ENCODE data around the gene LPAR2.
"Not testable (repeated sequence)": the region's sequence is repeated elsewhere in the genome, so short reads cannot be mapped to it uniquely, and the experiment has no call there.

The LPAR2 gene

DNA sequence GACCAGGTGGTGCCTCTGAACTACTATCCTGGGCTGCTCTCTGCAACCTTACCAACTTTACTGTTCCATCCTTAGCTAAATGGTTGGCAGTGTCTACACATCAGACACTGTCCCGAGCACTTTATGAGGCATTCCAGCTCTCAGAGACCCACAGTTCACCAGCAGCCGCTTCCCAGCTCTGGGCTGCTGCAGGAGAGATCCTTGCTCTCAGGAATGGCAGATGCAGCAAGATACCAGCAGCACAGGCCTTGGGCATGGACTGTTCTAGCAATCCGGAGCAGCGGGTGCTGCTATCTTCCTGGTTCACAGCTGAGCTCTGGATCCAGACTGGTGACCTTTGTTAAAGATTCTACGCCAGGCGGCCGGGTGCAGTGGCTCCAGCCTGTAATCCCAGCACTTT lies 3.3 kb upstream of the LPAR2 start:
- DNase-seq (ENCODE audit: low spot score), result no peak

DNA sequence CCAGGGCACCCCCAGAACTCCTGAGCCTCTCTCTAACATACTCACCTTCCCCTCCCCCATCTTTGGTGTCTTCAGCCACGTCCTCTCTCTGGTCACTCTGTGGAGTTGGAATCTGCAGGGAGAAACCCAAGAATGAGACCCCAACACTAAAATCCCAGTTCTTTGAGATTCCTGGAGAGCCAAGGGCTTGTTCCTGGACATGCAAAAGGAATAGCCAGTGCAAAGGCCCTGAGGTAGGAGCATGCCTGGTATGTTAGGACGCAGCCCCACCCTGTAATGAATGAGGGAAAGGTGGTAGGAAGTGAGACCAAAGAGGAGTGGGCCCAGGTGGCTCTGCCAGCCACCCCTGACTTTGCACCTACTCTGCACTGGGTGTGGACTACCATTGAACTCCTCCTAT lies 2.4 kb upstream of the LPAR2 start:
- DNase-seq (ENCODE audit: low spot score), result no peak

DNA sequence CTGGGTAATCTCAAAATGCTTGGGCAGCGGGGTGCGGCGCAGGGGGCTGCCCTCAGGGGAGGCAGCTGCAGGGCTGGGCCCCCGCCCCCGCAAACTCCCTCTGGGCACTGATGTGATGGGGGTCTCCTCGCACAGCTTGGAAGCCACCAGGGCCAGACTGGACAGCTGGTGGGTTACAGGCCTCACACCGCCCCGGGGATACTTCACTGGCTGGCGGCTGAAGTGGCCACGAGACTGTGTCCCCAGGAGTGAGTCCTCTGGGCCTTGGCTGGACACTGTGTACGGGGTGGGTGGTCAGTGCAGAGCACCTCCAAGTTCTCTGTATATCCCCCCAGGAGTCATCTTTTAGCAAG lies 2.0 kb upstream of the LPAR2 start:
- no peak for DNase-seq (ENCODE audit: low spot score)

DNA sequence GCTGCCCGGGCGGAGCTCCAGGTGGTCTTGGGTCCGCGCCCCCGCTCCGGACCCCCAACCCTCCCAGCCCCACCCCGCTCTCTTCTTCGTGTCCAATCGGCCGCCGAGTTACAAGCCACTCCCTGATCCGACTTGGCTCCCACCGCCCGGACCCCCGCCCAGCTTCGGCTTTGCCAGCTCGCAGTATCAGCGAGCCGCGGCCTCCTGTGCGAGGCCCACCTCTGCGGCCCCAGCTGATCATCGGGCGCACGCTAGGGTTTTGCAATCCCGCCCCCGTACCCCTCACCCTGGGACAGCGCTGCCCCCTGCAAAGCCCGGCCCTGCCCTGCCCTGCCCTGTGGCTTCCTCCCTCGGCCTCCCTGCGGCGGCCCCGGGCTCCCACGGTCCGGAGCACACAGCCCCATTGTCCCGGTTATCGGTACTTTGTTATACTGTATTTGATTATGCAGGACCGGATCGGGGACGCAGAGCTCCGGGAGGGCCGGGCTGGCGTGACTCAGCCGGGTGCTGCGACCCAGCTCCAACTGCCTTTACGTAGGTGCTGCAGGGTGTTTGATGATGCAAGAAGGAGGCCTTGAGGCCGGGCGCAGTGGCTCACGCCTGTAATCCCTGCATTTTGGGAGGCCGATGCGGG lies 598 bp upstream of the LPAR2 start:
- DNase-seq (ENCODE audit: low spot score), result no peak

DNA sequence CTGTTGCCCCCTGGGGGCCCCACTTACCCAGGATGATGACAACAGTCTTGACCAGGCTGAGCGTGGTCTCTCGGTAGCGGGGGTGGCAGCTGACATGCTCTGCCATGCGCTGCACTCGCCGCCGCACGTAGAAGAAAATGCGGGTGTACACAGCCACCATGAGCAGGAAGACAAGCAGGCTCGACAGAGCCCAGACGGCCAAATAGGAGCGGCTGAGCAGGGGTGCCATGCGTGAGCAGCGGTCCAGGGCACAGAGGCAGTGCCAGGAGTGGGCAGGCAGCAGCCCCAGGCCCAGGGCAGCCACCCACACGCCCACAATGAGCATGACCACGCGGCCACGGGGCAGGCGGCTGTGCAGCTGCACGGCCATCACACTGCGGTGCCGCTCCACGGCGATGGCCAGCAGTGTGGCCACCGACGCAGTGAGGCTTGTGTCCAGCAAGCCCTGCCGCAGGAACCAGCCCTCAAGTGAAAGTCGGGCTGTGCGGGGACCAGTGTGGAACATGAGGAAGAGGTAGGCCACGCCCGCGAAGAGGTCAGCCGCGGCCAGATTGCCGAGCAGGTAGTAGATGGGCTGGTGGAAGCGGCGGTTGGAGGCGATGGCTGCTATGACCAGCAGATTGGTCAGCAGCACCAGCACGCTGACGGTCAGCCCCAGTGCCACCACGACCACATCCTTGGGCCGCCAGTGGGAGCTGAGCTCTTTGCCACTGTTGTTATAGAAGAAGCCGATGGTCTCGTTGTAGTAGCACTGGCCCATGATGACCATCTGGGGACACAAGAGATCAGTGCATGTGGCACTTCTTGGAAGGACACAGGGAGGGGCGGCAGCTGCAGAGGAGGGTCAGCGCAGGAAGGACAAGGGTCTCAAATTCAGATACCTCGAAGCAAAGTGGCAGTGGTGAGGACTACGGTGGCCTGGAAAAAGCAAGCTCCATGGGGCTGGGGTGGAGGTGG lies 1.2 kb downstream of the LPAR2 start:
- DNase-seq (ENCODE audit: low spot score), result no peak

DNA sequence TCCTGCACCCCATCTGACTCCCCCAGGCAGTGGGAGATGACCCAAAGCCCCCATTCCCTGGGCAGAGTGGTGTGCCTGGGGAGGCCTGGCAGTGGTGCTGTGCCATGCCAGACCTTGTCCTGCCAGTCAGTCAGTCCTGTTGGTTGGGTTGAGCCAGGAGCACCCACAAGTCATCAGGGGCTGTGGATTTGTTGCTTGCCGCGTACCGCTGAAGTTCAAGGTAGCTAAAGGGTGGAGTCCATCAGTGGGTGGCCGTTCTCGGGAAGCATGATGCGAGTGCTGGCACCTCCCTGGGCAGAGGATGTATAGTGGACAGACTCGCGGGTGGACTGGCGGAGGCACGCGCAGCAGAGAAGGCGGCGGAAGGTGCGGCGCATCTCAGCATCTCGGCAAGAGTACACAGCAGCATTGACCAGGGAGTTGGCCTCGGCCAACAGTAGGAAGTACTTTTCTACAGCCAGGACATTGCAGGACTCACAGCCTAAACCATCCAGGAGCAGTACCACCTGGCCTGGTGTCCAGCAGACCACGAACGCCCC lies 3.9 kb downstream of the LPAR2 start:
- DNase-seq (ENCODE audit: low spot score), result no peak

DNA sequence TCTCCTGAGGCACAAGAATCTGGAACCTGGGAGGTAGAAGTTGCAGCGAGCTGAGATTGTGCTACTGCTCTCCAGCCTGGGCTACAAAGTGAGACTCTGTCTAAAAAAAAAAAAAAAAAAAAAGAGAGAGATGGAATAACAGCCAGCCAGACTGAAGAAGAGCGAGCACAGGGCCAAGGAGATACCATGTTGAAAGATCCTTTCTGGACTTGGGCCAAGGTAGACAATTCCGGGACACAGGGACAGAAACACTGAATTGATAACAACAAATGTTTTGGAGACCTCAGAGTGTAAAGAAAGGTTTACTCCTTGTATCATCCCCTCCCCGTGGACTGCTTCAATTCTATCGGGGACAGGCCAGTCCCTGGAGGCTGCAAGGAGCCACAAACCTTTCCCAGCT lies 4.6 kb downstream of the LPAR2 start:
- DNase-seq (ENCODE audit: low spot score), result no peak

DNA sequence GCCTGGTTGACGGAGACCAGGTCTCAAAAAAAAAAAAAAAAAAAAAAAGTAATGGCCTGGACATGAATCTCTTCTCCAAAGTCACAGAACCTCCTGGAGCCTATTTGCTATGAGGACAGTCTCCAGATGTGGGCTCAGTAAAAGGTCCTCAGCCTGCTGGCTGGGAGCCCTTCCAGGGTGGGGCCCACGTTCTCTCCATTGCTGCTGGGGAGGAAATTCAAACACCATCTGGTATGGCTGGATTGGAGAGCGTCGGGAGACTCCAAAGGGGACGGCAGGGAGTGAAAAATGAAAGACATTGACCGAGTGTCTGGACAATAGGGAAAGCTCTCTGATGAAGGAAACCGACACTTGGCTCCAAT lies 8.2 kb downstream of the LPAR2 start:
- DNase-seq (ENCODE audit: low spot score), result no peak

DNA sequence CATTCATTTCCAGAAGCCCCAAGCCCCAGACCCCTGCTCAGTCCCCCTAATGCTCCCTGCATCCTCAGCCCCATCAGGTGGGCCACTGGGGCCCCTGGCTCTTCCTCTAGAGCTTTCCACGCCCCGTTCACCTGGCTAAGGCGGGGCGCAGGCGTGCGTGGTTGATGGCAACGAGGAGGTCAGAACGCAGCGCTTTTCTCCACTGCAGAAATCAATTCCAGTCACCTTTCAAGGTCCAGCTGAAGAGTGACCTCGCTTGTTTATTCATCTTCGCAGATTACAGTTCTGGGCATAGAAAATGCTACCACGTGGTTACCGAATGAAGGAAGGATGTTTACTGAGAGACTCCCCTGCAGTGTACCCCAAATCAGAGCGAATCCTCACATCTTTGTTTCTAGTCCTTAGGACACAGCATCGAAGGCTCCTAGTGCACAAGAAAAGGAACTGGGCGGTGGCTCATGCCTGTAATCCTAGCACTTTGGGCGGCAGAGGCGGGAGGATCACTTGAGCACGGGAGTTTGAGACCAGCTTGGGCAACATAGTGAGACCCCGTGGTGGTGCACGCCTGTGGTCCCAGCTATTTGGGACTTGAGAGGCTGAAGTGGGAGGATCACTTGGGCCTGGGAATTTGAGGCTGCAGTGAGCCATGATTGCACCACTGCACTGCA lies 8.7 kb downstream of the LPAR2 start:
- DNase-seq (ENCODE audit: low spot score), result no peak

DNA sequence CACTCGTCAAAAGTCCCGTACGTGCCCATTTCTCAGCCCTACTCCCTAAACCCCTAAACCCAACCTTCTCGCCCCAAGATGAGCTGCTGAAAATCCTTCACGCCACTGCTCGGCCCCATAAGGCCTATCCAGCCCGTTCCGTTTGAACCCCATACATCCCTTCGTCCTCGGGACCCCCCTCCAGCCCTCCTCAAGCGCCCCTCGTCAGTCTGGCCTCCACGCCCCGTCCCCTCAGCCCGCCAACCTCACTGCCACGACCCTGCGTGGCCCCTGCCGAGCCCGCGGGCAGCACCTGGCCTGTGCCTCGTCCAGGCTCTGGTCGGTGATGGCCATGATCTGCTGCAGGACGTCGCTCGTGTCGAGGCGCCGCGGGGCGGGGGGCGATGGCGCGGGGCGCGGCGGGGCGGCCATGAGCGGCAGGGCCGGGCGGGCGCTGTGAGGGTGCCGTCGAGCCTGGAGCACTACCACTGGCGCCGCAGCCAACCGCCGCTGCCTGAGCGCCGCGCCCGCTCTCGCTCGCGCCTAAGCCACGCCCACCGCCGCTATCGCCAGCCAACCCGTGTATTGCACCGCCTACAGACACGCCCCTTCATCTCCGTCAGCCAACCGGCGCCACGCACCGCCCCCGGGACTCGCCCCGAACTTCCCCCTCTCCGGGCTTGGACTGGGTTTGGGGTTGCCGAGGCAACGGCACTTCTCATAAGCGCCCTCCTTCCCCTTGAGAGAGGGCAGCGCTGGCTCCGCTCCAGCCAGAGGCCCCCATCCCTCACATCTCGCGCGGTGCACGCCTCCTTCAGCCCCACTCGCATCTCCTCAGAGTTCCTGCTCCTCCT lies 9.6 kb downstream of the LPAR2 start, which contains the start of gene PBX4:
PBX4 (minus strand) TSS at position 469 of the 833 bp plus-strand sequence; CDS start at position 411, 58 bp downstream.
- DNase-seq (ENCODE audit: low spot score), result peak; percentile 54

DNA sequence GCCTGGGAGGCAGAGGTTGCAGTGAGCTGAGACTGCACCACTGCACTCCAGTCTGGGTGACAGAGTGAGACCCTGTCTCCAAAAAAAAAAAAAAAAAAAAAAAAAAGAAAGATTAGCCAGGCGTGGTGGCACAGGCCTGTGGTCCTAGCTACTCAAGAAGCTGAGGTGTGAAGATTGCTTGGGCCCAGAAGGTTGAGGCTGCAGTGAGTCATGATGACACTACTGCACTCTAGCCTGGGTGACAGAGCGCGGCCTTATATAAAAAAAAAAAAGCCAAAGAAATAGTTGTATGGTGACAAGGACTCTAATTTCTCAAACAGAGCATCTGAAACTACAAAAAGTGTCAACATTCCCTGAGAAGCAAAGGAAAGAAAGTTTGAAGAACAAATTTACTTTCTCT lies 12.9 kb downstream of the LPAR2 start:
- DNase-seq (ENCODE audit: low spot score), result no peak

DNA sequence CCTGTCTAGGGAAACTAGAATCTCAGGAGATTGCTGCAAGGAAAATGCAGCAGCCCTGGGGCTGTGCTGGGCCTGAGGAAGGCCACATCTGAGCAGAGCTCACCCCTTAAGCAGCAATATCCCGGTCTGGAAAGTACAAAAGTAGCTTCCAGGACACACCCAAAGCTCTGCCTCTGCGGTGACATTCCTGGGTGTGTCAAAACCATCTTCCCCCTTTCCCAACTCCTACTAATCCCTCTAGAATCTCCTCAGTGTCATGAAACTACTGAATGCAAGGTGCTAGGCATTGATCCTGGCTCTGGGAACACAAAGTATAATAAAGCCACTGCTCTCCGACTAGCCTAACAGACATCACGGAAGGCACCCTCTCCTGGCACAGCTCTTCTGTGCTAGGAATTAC lies 14.5 kb downstream of the LPAR2 start:
- no peak for DNase-seq (ENCODE audit: low spot score)

DNA sequence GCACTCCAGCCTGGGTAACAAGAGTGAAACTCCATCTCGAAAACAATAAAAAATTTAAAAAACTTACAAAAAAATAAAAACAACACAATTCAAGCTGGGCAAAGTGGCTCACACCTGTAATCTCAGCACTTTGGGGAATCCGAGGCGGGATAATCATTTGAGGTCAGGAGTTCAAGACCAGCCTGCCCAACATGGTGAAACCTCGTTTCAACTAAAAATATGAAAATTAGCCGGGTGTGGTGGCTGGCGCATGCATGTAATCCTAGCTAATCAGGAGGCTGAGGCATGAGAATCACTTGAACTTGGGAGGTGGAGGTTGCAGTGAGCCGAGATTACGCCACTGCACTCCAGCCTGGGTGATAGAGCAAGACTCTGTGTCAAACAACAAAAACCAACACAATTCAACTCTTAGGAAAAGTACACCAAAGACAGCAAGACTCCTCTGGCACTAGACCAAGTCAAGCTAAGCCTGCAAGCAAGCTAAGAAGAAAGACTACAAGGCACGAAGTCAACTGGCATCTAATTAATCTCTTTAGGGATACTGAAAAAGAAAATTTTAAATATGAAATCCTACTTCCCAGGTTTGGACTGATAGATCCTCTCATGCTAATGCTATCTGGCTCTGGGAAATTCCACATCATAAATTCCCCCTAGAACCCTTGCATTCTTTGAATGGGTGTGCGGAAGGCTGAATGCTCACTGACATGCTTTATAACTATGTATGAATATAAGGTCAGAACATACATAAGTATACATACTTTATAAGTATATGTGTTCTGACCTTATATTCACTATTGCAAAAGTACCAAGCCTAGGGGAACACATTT lies 17.4 kb downstream of the LPAR2 start:
- DNase-seq (ENCODE audit: low spot score), result no peak

DNA sequence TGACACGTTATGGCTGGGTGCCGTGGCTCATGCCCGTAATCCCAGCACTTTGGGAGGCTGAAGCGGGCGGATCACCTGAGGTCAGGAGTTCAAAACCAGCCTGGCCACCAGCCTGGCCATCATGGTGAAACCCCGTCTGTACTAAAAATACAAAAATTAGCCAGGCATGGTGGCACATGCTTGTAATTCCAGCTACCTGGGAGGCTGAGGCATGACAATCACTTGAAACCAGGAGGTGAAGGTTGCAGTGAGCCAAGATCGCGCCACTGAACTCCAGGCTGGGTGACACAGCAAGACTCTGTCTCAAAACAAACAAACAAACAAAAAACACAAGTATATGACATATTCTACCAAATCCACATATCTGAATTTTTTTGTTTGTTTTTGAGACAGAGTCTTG lies 21.3 kb downstream of the LPAR2 start:
- not testable (repeated sequence) for DNase-seq (ENCODE audit: low spot score)

DNA sequence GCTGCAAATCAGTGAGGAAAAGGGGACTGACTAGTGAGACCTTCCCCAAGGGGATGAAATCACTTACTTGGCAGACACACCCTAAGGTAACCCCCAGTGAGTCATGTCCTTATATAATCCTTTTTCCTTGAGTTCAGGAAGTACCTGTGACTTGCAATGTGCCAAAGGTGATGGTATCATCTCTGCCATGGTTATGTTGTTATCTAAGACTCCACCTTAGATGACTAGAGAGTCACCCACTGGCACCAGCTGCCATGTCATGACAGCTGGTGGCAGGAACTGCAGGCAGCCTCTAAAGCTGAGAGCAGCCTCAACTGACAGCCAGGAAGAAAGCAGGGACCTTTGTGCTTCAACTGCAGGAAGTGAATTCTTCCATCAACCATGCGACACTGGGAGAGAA lies 22.0 kb downstream of the LPAR2 start:
- no peak for DNase-seq (ENCODE audit: low spot score)

DNA sequence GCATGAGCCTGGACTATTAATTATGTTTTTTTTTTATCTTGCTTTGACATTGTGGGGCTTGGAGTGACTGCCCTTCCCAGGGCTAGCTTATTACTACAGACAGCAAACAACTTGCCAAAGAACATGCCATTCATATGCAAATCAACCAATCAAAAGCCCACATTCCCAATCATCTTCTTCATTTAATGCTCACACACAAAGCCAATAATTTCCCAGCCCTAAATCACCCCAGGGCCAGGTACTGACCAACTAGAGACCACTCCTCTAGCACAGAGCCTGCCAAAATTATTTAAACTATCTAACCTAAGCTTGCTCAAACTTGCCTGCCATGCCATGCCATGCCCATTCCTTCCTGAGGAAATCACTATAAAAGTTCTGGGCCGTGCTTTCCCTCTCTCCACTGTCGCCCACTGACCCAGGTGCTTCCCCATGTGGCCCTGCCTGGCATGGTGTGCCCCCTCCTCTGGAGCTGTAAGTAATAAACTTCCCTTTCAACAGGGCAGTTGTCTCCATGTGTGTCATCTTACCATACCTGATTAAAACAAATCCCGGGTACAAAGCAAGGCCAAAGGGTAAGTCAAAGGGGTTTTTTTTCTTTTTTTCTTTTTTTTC lies 25.2 kb downstream of the LPAR2 start:
- DNase-seq (ENCODE audit: low spot score), result no peak

DNA sequence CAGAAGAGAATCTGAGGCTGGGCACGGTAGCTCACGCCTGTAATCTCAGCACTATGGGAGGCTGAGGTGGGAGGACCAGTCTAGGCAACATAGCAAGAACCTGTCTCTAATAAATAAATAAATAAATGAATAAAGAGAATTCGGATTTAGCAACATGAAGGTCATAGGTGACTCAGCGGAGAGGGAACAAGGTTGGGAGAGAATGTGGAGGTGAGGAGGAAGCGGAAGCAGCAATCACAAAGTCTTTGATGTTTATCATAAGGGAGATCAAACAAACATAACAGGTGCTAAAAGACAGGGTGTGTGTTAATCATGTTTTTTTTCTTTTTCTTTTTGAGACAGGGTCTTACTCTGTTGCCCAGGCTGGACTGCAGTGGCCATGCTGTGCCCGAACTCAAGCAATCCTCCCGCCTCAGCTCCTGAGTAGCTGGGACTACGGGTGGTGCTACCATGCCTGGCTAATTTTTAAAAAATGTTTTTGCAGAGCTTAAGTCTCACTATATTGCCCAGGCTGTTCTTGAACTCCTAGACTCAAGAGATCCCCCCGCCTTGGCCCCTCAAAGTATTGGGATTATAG lies 25.8 kb downstream of the LPAR2 start:
- no peak for DNase-seq (ENCODE audit: low spot score)

DNA sequence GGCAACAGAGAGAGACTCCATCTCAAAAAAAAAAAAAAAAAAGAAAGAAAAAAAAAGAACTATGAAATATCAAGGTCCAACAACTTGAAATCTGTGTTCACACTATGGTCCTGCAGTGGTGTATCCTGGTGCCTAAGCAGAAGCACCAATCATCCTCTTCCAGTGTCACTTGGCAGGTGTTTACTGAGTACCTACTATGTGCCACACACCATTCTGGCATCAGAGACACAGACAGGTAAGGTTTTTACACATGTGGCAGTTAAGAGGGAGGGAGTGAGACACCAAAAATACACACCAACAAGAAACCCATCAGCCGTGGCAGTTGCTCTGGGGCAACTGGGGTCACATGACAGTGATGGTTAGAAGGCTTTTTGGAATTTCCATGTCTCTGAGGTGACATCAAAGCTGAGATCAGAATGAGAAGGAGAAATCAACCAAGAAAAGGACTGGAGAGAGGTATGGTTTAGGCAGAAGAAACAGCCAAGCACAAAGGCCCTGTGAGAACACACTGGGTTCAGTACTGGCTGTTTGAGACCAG lies 27.2 kb downstream of the LPAR2 start:
- DNase-seq (ENCODE audit: low spot score), result no peak

DNA sequence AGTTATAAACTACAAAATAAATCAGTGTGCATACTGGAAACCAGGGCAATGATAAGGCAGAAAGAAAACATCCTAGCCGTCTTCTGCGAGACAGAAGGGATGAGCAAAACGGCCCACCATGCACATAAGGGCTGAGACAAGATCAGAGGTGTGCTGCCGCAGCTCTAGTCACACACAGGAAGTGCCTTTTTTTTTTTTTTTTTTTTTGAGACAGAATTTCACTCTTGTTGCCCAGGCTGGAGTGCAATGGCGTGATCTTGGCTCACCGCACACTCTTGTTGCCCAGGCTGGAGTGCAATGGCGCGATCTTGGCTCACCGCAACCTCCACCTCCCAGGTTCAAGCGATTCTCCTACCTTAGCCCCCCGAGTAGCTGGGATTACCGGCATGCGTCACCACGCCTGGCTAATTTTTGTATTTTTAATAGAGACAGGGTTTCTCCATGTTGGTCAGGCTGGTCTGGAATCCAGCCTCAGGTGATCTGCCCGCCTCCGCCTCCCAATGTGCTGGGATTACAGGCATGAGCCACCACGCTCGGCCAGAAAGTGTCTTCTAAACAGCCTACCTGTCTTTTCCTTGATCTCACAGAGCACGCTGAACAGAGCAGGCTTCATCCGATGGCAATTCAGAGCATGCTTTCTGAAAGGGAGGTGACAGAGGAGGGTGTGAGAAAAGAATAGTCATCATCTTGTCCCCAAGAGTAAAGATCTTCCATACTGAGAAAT lies 29.1 kb downstream of the LPAR2 start:
- not testable (repeated sequence) for DNase-seq (ENCODE audit: low spot score)

Measured in hematopoietic multipotent progenitor cell treated with erythropoietin and hydrocortisone succinate and interleukin-3 and kit ligand, for 17 days (in vitro differentiated cells).